Neuronal stem cell (in vitro differentiated cells): Measurements from ENCODE around the gene ORAI3.

ENCODE experiments used
- DNase-seq: peaks from one replicate; pipeline ENCODE4 v3.0.0-alpha.2; 2013; ENCODE audit warnings: low spot score
- H2AFZ ChIP-seq: one replicate; pipeline ENCODE4 v1.6.1; 2013; ENCODE audit warnings: mild to moderate bottlenecking, low read length, inconsistent platforms
- H2AK5ac ChIP-seq: 2 replicates; pipeline ENCODE4 v1.6.1; 2013; ENCODE audit warnings: low read depth, mild to moderate bottlenecking, inconsistent platforms, low read length, moderate library complexity, mixed read lengths
- H2BK120ac ChIP-seq: 2 replicates; pipeline ENCODE4 v1.6.1; 2013; ENCODE audit warnings: low read depth, mild to moderate bottlenecking, inconsistent platforms, low read length, moderate library complexity, mixed read lengths
- H2BK12ac ChIP-seq: one replicate; pipeline ENCODE4 v1.6.1; 2013; ENCODE audit warnings: low read length, inconsistent platforms
- H2BK15ac ChIP-seq: 2 replicates; pipeline ENCODE4 v1.6.1; 2013; ENCODE audit warnings: mild to moderate bottlenecking, low read length, inconsistent platforms, mixed read lengths
- H2BK5ac ChIP-seq: one replicate; pipeline ENCODE4 v1.6.1; 2013; ENCODE audit warnings: inconsistent platforms, mild to moderate bottlenecking, low read length, moderate library complexity
- H3K14ac ChIP-seq: one replicate; pipeline ENCODE4 v1.6.1; 2013; ENCODE audit warnings: low read length, inconsistent platforms
- H3K18ac ChIP-seq: 2 replicates; pipeline ENCODE4 v1.6.1; 2013; ENCODE audit warnings: low read length, inconsistent platforms
- H3K23ac ChIP-seq: 2 replicates; pipeline ENCODE4 v1.6.1; 2013; ENCODE audit warnings: low read depth, mild to moderate bottlenecking, mixed read lengths, low read length, inconsistent platforms; ENCODE audit not compliant: poor library complexity
- H3K27ac ChIP-seq: replicated peaks from 3 replicates; pipeline ENCODE4 v1.5.1; 2013; ENCODE audit warnings: low read length, inconsistent platforms
- H3K27me3 ChIP-seq, 3 experiments: 2 replicates each; pipeline ENCODE4 v1.6.1; 2013; ENCODE audit warnings: low read length in 3 of 3, mild to moderate bottlenecking in 2 of 3, inconsistent platforms in 1 of 3, low read depth in 1 of 3, mixed read lengths in 1 of 3, moderate library complexity in 1 of 3; ENCODE audit not compliant: control insufficient read depth in 3 of 3, insufficient read depth in 3 of 3
- H3K36me3 ChIP-seq, 2 donors: replicated peaks in 1 of 2; 2 replicates each; pipeline ENCODE4 v1.6.1; 2013; ENCODE audit warnings: low read length in 2 of 2; ENCODE audit not compliant: control insufficient read depth in 2 of 2, insufficient read depth in 2 of 2
- H3K4ac ChIP-seq: 2 replicates; pipeline ENCODE4 v1.6.1; 2013; ENCODE audit warnings: inconsistent platforms, mild to moderate bottlenecking, low read length, moderate library complexity
- H3K4me1 ChIP-seq, 2 donors: 1 replicate in 1 of 2; 2 replicates in 1 of 2; pipeline ENCODE4 v1.6.1; 2013; ENCODE audit warnings: low read length in 2 of 2, low read depth in 1 of 2; ENCODE audit not compliant: control insufficient read depth in 2 of 2, insufficient read depth in 1 of 2
- H3K4me2 ChIP-seq: one replicate; pipeline ENCODE4 v1.6.1; 2013; ENCODE audit warnings: mild to moderate bottlenecking, low read length, inconsistent platforms; ENCODE audit not compliant: insufficient read depth, poor library complexity, severe bottlenecking
- H3K4me3 ChIP-seq, 2 donors: 2 replicates each; pipeline ENCODE4 v1.5.1; 2013; ENCODE audit warnings: low read length in 2 of 2, mild to moderate bottlenecking in 2 of 2, inconsistent platforms in 1 of 2, moderate library complexity in 1 of 2
- H3K79me1 ChIP-seq: one replicate; pipeline ENCODE4 v1.6.1; 2013; ENCODE audit warnings: low read depth, mild to moderate bottlenecking, inconsistent platforms, low read length, moderate library complexity
- H3K9ac ChIP-seq: one replicate; pipeline ENCODE4 v1.6.1; 2013; ENCODE audit warnings: mild to moderate bottlenecking, low read depth, low read length, inconsistent platforms; ENCODE audit not compliant: poor library complexity
- H3K9me3 ChIP-seq, 2 donors: replicated peaks in 1 of 2; 2 replicates each; pipeline versions ENCODE3 to v1.6.1; 2013; ENCODE audit warnings: low read length in 2 of 2, mild to moderate bottlenecking in 2 of 2, inconsistent platforms in 1 of 2, low read depth in 1 of 2, mixed read lengths in 1 of 2, moderate library complexity in 1 of 2; ENCODE audit not compliant: control insufficient read depth in 2 of 2, insufficient read depth in 1 of 2
- H4K8ac ChIP-seq: one replicate; pipeline ENCODE4 v1.6.1; 2013; ENCODE audit warnings: low read depth, mild to moderate bottlenecking, inconsistent platforms, low read length, moderate library complexity
- H4K91ac ChIP-seq: one replicate; pipeline ENCODE4 v1.6.1; 2013; ENCODE audit warnings: low read length, low read depth, mild to moderate bottlenecking, inconsistent platforms; ENCODE audit not compliant: poor library complexity
- WGBS, 2 donors: extraction: QIAGEN DNeasy Blood & Tissue Kit; methylation state at CpG; one replicate each; pipeline ENCODE4 v1.1.7; 2013; ENCODE audit warnings: missing lambda C conversion rate in 2 of 2, mixed read lengths in 1 of 2; ENCODE audit not compliant: insufficient read length in 2 of 2, insufficient replicate concordance in 1 of 2; ENCODE audit errors: extremely low coverage in 2 of 2; 5-methylcytosine and 5-hydroxymethylcytosine counted together

ORAI3 gene

DNA sequence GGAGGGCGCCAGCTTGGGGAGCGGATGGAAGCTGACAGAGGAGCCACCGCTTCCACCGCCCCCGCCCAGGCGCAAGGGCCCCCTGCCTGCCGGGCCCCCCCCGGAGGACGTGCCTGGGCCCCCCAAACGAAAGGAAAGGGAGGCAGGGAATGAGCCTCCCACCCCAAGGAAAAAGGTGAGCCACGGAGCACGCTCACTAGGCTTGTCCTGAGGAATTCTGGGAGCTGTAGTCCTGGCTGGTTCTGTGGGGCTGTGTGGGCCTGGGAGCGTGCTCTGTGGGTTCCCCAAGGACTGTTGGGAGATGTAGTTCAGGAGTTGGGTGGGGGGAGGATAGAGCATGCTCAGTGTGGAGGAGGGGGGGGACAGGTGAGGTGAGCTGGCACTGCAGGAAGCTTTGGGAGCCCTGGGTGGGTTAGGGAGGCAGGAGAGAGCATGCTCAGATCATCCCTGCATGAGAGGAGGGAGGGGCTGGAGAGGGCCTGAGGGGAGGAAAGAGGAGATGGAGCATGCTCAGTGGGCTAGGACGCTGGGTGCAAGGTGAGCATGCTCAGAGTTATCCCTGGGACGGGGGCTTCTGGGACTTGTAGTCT is 21.0 kb upstream of the ORAI3 start:
- H3K36me3 ChIP-seq: peaks cover 47 to 69% of the 10 kb centered on the region in 2 donors
- peaks cover 5 to 6% of the 10 kb centered on the region in 2 donors for H3K4me1 ChIP-seq
- no peak overlapping the region for H2BK5ac ChIP-seq
- no peak overlapping the region for H3K4me3 ChIP-seq
- no peak overlapping the region for H2AFZ ChIP-seq
- H3K27ac ChIP-seq: no peak overlapping the region
- no peaks in the 10 kb centered on the region for H3K9me3 ChIP-seq
- no peak overlapping the region for H3K4me2 ChIP-seq
- no peak overlapping the region for H3K9ac ChIP-seq
- H4K8ac ChIP-seq: peak overlapping the region; percentile 25
- no peak overlapping the region for H3K4ac ChIP-seq
- H2BK120ac ChIP-seq: no peak overlapping the region
- no peak overlapping the region for H3K14ac ChIP-seq
- DNase-seq: peak; percentile 48
- H3K23ac ChIP-seq: no peak overlapping the region
- peak overlapping the region; percentile 75 for H3K18ac ChIP-seq
- no CpG with 5 or more reads among the region's 15 CpGs for WGBS, 2 donors
- no peaks in the 10 kb centered on the region for H3K27me3 ChIP-seq
- H2BK12ac ChIP-seq: no peak overlapping the region
- H2BK15ac ChIP-seq: no peak overlapping the region
- no peak overlapping the region for H2AK5ac ChIP-seq
- no peak overlapping the region for H4K91ac ChIP-seq
- H3K79me1 ChIP-seq: peaks cover 12% of the 10 kb centered on the region

DNA sequence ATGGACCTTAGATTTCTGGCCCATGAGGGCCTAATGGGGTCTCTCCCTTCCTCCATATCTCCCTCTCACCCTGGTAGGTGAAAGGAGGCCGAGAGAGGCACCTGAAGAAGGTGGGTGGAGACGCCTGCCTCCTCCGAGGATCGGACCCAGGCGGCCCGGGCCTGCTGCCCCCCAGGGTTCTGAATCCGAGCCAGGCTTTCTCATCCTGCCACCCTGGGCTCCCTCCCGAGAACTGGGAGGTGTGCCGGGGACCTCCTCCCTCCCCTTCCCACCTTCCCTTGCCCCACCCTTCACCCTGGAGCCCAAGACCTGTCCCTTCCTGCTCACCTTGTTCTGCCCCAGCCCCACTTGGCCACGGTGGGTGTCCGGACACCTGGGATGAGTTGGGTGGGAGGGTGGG is 20.5 kb upstream of the ORAI3 start:
- Histone ChIP-seq H2BK120ac (no peak overlapping the region), H2AFZ (no peak overlapping the region), H3K18ac (no peak overlapping the region), H3K9ac (no peak overlapping the region), H3K27me3 (no peaks in the 10 kb centered on the region), H3K36me3 (peaks cover 47 to 73% of the 10 kb centered on the region in 2 donors), H3K4me1 (peaks cover 5 to 6% of the 10 kb centered on the region in 2 donors), H3K23ac (no peak overlapping the region), H2BK12ac (no peak overlapping the region), H2BK5ac (no peak overlapping the region), H3K14ac (no peak overlapping the region), H3K4me3 (no peak overlapping the region), H2AK5ac (no peak overlapping the region), H2BK15ac (no peak overlapping the region), H3K4me2 (no peak overlapping the region), H3K27ac (no peak overlapping the region), H4K8ac (no peak overlapping the region), H3K9me3 (no peaks in the 10 kb centered on the region), H3K79me1 (peaks cover 12% of the 10 kb centered on the region), H4K91ac (no peak overlapping the region), H3K4ac (no peak overlapping the region)
- no CpG with 5 or more reads among the region's 11 CpGs for WGBS, 2 donors
- DNase-seq: no peak

DNA sequence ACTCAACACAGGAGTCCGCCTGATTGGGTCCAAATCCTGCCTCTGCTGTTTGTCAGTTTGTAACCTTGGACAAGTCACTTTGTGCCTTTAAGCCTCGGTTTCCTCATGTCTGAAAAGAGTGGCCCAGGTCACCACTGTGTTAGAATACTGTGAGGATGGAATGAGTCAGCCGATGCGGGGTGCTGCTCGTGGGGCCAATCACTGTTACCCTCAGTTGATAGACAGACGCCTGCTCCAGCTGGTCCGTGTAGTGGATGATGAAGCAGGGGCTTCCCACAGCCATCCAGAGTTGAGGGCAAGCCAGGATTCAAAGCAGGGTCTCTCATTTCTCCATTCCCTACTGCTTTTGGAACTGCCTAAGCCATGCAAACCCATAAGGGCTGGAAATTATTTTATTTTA is 19.7 kb upstream of the ORAI3 start:
- H4K8ac ChIP-seq: no peak overlapping the region
- no peak overlapping the region for H2BK120ac ChIP-seq
- H3K14ac ChIP-seq: no peak overlapping the region
- no peak overlapping the region for H2AK5ac ChIP-seq
- H3K9ac ChIP-seq: no peak overlapping the region
- no peak overlapping the region for H2BK15ac ChIP-seq
- no peak overlapping the region for H3K27ac ChIP-seq
- H2AFZ ChIP-seq: no peak overlapping the region
- no peak overlapping the region for H3K18ac ChIP-seq
- H3K23ac ChIP-seq: no peak overlapping the region
- no peak overlapping the region for H3K4me3 ChIP-seq
- no peak overlapping the region for H3K4ac ChIP-seq
- no peak overlapping the region for H4K91ac ChIP-seq
- H3K79me1 ChIP-seq: peaks cover 12% of the 10 kb centered on the region
- whole genome bisulfite sequencing, 2 donors: no CpG with 5 or more reads among the region's 7 CpGs
- no peak for DNase-seq
- peaks cover 47 to 80% of the 10 kb centered on the region in 2 donors for H3K36me3 ChIP-seq
- H3K9me3 ChIP-seq: no peaks in the 10 kb centered on the region
- H2BK12ac ChIP-seq: no peak overlapping the region
- peaks cover 5 to 6% of the 10 kb centered on the region in 2 donors for H3K4me1 ChIP-seq
- no peak overlapping the region for H2BK5ac ChIP-seq
- H3K27me3 ChIP-seq: no peaks in the 10 kb centered on the region
- H3K4me2 ChIP-seq: no peak overlapping the region

DNA sequence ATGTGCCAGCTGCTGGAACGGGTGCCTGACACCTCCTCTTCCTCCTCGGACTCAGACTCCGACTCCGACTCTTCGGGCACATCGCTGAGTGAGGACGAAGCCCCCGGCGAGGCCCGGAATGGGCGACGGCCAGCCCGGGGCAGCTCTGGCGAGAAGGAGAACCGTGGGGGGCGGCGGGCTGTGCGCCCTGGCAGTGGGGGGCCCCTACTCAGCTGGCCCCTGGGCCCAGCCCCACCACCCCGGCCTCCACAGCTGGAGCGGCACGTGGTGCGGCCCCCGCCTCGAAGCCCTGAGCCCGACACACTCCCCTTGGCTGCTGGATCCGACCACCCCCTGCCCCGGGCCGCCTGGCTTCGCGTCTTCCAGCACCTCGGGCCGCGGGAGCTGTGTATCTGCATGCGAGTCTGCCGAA is 18.7 kb upstream of the ORAI3 start:
- WGBS, 2 donors: no CpG with 5 or more reads among the region's 35 CpGs
- Histone ChIP-seq H2AK5ac (no peak overlapping the region), H3K14ac (no peak overlapping the region), H2BK120ac (no peak overlapping the region), H3K36me3 (peaks cover 53 to 85% of the 10 kb centered on the region in 2 donors), H3K4me2 (no peak overlapping the region), H3K4ac (no peak overlapping the region), H3K27ac (no peak overlapping the region), H2BK15ac (no peak overlapping the region), H3K4me1 (peaks cover under 1 to 2% of the 10 kb centered on the region in 2 donors), H3K27me3 (no peaks in the 10 kb centered on the region), H3K9me3 (no peaks in the 10 kb centered on the region), H2BK5ac (no peak overlapping the region), H4K8ac (no peak overlapping the region), H3K9ac (no peak overlapping the region), H3K18ac (no peak overlapping the region), H4K91ac (no peak overlapping the region), H3K79me1 (peaks cover 12% of the 10 kb centered on the region), H3K23ac (no peak overlapping the region), H3K4me3 (no peak overlapping the region), H2AFZ (no peak overlapping the region), H2BK12ac (no peak overlapping the region)
- DNase-seq: no peak
